Mesenchymal stem cell (in vitro differentiated cells and primary cell): Measurements from ENCODE around the gene PEX11G.
A peak's percentile ranks its signal among the peaks of the same experiment; 100 is the strongest.

Experiments
- DNase-seq: peaks from one replicate; pipeline ENCODE4 v3.0.0-alpha.2; 2013
- H2AFZ ChIP-seq: one replicate; pipeline ENCODE4 v1.6.1; 2013; ENCODE audit warnings: low read depth, mild to moderate bottlenecking, control low read depth, inconsistent platforms, low read length, moderate library complexity
- H2AK5ac ChIP-seq: 2 replicates; pipeline ENCODE4 v1.6.1; 2013; ENCODE audit warnings: low read length, moderate library complexity, mild to moderate bottlenecking, inconsistent platforms; ENCODE audit not compliant: severe bottlenecking
- H2BK120ac ChIP-seq: one replicate; pipeline ENCODE4 v1.6.1; 2013; ENCODE audit warnings: low read depth, mild to moderate bottlenecking, inconsistent platforms, low read length, moderate library complexity
- H2BK12ac ChIP-seq, 2 experiments: one replicate each; pipeline ENCODE4 v1.6.1; 2013; ENCODE audit warnings: inconsistent platforms in 2 of 2, low read length in 2 of 2, mild to moderate bottlenecking in 2 of 2, moderate library complexity in 2 of 2, control low read depth in 1 of 2
- H2BK15ac ChIP-seq: one replicate; pipeline ENCODE4 v1.6.1; 2013; ENCODE audit warnings: mild to moderate bottlenecking, low read depth, inconsistent platforms; ENCODE audit not compliant: poor library complexity, severe bottlenecking
- H2BK5ac ChIP-seq: 2 replicates; pipeline ENCODE4 v1.6.1; 2013; ENCODE audit warnings: low read depth, mild to moderate bottlenecking, low read length, control low read depth, inconsistent platforms; ENCODE audit not compliant: poor library complexity, severe bottlenecking
- H3K14ac ChIP-seq, 2 experiments: one replicate each; pipeline ENCODE4 v1.6.1; 2013; ENCODE audit warnings: inconsistent platforms in 2 of 2, low read length in 2 of 2, control low read depth in 1 of 2, mild to moderate bottlenecking in 1 of 2, moderate library complexity in 1 of 2
- H3K18ac ChIP-seq, 2 experiments: one replicate each; pipeline ENCODE4 v1.6.1; 2013; ENCODE audit warnings: inconsistent platforms in 2 of 2, low read length in 2 of 2, control low read depth in 1 of 2, low read depth in 1 of 2, mild to moderate bottlenecking in 1 of 2
- H3K23ac ChIP-seq, 2 experiments: one replicate each; pipeline ENCODE4 v1.6.1; 2013; ENCODE audit warnings: inconsistent platforms in 2 of 2, low read length in 2 of 2, mild to moderate bottlenecking in 2 of 2, moderate library complexity in 2 of 2, control low read depth in 1 of 2
- H3K27ac ChIP-seq: 2 replicates; pipeline ENCODE4 v1.5.1; 2013; ENCODE audit warnings: mild to moderate bottlenecking, moderate library complexity, low read length, control low read depth, inconsistent platforms; ENCODE audit not compliant: poor library complexity, severe bottlenecking
- H3K27me3 ChIP-seq, 2 experiments: 2 replicates each; pipeline versions ENCODE4 v1.6.1 to v1.7.0; 2013; ENCODE audit warnings: low read length in 2 of 2, mild to moderate bottlenecking in 2 of 2, moderate library complexity in 2 of 2, control low read depth in 1 of 2, inconsistent platforms in 1 of 2; ENCODE audit not compliant: control insufficient read depth in 1 of 2, insufficient read depth in 1 of 2
- H3K36me3 ChIP-seq, 2 experiments: 2 replicates each; pipeline versions ENCODE4 v1.6.1 to v1.7.0; 2013; ENCODE audit warnings: low read length in 2 of 2, control low read depth in 1 of 2, inconsistent platforms in 1 of 2, low read depth in 1 of 2, mild to moderate bottlenecking in 1 of 2; ENCODE audit not compliant: insufficient read depth in 2 of 2, control insufficient read depth in 1 of 2
- H3K4ac ChIP-seq, 2 experiments: one replicate each; pipeline ENCODE4 v1.6.1; 2013; ENCODE audit warnings: inconsistent platforms in 2 of 2, low read length in 2 of 2, mild to moderate bottlenecking in 2 of 2, moderate library complexity in 2 of 2, control low read depth in 1 of 2, low read depth in 1 of 2
- H3K4me1 ChIP-seq: 2 replicates; pipeline ENCODE4 v1.6.1; 2013; ENCODE audit warnings: low read depth, low read length, control low read depth; ENCODE audit not compliant: control insufficient read depth, insufficient read depth
- H3K4me2 ChIP-seq: 2 replicates; pipeline ENCODE4 v1.6.1; 2013; ENCODE audit warnings: low read length, mild to moderate bottlenecking, inconsistent platforms; ENCODE audit not compliant: poor library complexity, severe bottlenecking
- H3K4me3 ChIP-seq, 2 experiments: 2 replicates each; pipeline versions ENCODE4 v1.5.1 to v1.7.0; 2013; ENCODE audit warnings: low read length in 2 of 2, mild to moderate bottlenecking in 2 of 2, control low read depth in 1 of 2, low read depth in 1 of 2; ENCODE audit not compliant: insufficient read depth in 1 of 2
- H3K79me1 ChIP-seq: replicated peaks from 2 replicates; pipeline ENCODE4 v1.6.1; 2013; ENCODE audit warnings: mild to moderate bottlenecking, control low read depth, low read length, inconsistent platforms; ENCODE audit not compliant: poor library complexity, severe bottlenecking
- H3K9ac ChIP-seq: 2 replicates; pipeline ENCODE4 v1.7.0; 2013; ENCODE audit warnings: mild to moderate bottlenecking, low read length, moderate library complexity
- H3K9me3 ChIP-seq: 2 replicates; pipeline ENCODE4 v1.7.0; 2013; ENCODE audit warnings: mild to moderate bottlenecking, low read length; ENCODE audit not compliant: control insufficient read depth
- H4K8ac ChIP-seq: one replicate; pipeline ENCODE4 v1.6.1; 2013; ENCODE audit warnings: inconsistent platforms, mild to moderate bottlenecking, low read length, moderate library complexity
- H4K91ac ChIP-seq: one replicate; pipeline ENCODE4 v1.6.1; 2013; ENCODE audit warnings: mild to moderate bottlenecking, low read length, inconsistent platforms
- WGBS: methylation state at CpG from one replicate; pipeline ENCODE4 v1.1.7; 2013; ENCODE audit warnings: mixed read lengths; 5-methylcytosine and 5-hydroxymethylcytosine counted together

PEX11G gene

GRCh38 chr19:7429638-7430282, 59.1 kb downstream of the PEX11G start:
- Histone ChIP-seq H3K18ac (no peak overlapping the region), H3K4ac (no peak overlapping the region), H3K14ac (no peak overlapping the region), H3K27me3 (no peaks in the 10 kb centered on the region), H3K9ac (no peak overlapping the region), H4K8ac (no peak overlapping the region), H2BK15ac (peak overlapping the region; percentile 89), H2AFZ (no peak overlapping the region), H2BK120ac (peak overlapping the region; percentile 5), H3K4me2 (no peak overlapping the region), H3K79me1 (peaks cover 42% of the 10 kb centered on the region), H3K36me3 (peaks cover 0 to 18% of the 10 kb centered on the region in 2 experiments), H2BK5ac (no peak overlapping the region), H3K4me3 (no peak overlapping the region), H3K9me3 (no peaks in the 10 kb centered on the region), H3K23ac (no peak overlapping the region), H4K91ac (no peak overlapping the region), H3K4me1 (no peaks in the 10 kb centered on the region), H3K27ac (no peak overlapping the region), H2AK5ac (no peak overlapping the region), H2BK12ac (no peak overlapping the region)
- 82% methylated on average over 7 of the region's 8 CpGs for WGBS
- no peak for DNase-seq

GRCh38 chr19:7428651-7429113, 60.2 kb downstream of the PEX11G start:
- Histone ChIP-seq H3K79me1 (peaks cover 40% of the 10 kb centered on the region), H2BK12ac (no peak overlapping the region), H2BK5ac (no peak overlapping the region), H3K36me3 (peaks cover 3 to 14% of the 10 kb centered on the region in 2 experiments), H2BK15ac (no peak overlapping the region), H3K23ac (no peak overlapping the region), H3K4me2 (no peak overlapping the region), H3K27ac (no peak overlapping the region), H4K91ac (peak overlapping the region; percentile 57), H3K4ac (peak overlapping the region in 1 of 2 experiments; percentile 24), H3K9ac (no peak overlapping the region), H4K8ac (peak overlapping the region; percentile 60), H3K9me3 (no peaks in the 10 kb centered on the region), H3K18ac (no peak overlapping the region), H2AK5ac (no peak overlapping the region), H2BK120ac (no peak overlapping the region), H2AFZ (no peak overlapping the region), H3K14ac (no peak overlapping the region), H3K4me3 (no peak overlapping the region), H3K27me3 (no peaks in the 10 kb centered on the region), H3K4me1 (no peaks in the 10 kb centered on the region)
- WGBS, result 93% methylated on average over 20 of the region's 20 CpGs
- no peak for DNase-seq

GRCh38 chr19:7427944-7428343, 60.9 kb downstream of the PEX11G start:
- H2BK120ac ChIP-seq, result no peak overlapping the region
- H3K4ac ChIP-seq, result no peak overlapping the region
- no peak overlapping the region for H2BK12ac ChIP-seq
- H3K9me3 ChIP-seq, result no peaks in the 10 kb centered on the region
- H3K4me3 ChIP-seq, result no peak overlapping the region
- H3K27ac ChIP-seq, result no peak overlapping the region
- H3K4me1 ChIP-seq, result no peaks in the 10 kb centered on the region
- 76% methylated on average over 5 of the region's 5 CpGs for WGBS
- peaks cover 44% of the 10 kb centered on the region for H3K79me1 ChIP-seq
- H4K91ac ChIP-seq, result no peak overlapping the region
- no peak overlapping the region for H2AFZ ChIP-seq
- no peak overlapping the region for H3K14ac ChIP-seq
- H4K8ac ChIP-seq, result no peak overlapping the region
- no peak overlapping the region for H3K23ac ChIP-seq
- H3K36me3 ChIP-seq, result peaks cover 3 to 17% of the 10 kb centered on the region in 2 experiments
- DNase-seq, result peak; percentile 44
- H2AK5ac ChIP-seq, result no peak overlapping the region
- no peak overlapping the region for H2BK15ac ChIP-seq
- H3K27me3 ChIP-seq, result no peaks in the 10 kb centered on the region
- no peak overlapping the region for H3K4me2 ChIP-seq
- no peak overlapping the region for H3K9ac ChIP-seq
- no peak overlapping the region for H3K18ac ChIP-seq
- no peak overlapping the region for H2BK5ac ChIP-seq

- no peak overlapping the region for H3K14ac ChIP-seq
- H4K91ac ChIP-seq, result no peak overlapping the region
- no peak overlapping the region for H2AFZ ChIP-seq
- no peak overlapping the region for H3K23ac ChIP-seq
- H3K9me3 ChIP-seq, result no peaks in the 10 kb centered on the region
- 86% methylated on average over 9 of the region's 9 CpGs for WGBS
- no peak overlapping the region for H3K4me3 ChIP-seq
- H3K27me3 ChIP-seq, result no peaks in the 10 kb centered on the region
- DNase-seq, result no peak
- H3K9ac ChIP-seq, result no peak overlapping the region
- no peak overlapping the region for H3K18ac ChIP-seq
- no peak overlapping the region for H2AK5ac ChIP-seq
- no peak overlapping the region for H2BK15ac ChIP-seq
- no peak overlapping the region for H2BK12ac ChIP-seq
- no peak overlapping the region for H3K4ac ChIP-seq
- H4K8ac ChIP-seq, result no peak overlapping the region
- H3K27ac ChIP-seq, result no peak overlapping the region
- no peak overlapping the region for H2BK5ac ChIP-seq
- H3K79me1 ChIP-seq, result peaks cover 43% of the 10 kb centered on the region
- H3K36me3 ChIP-seq, result peaks cover 4 to 20% of the 10 kb centered on the region in 2 experiments
- H3K4me2 ChIP-seq, result no peak overlapping the region
- H2BK120ac ChIP-seq, result no peak overlapping the region
- H3K4me1 ChIP-seq, result peaks cover 5% of the 10 kb centered on the region
Measured at GRCh38 chr19:7426986-7427385, 61.8 kb downstream of the PEX11G start.
